Nephron (organoid): Measurements from ENCODE around the gene LRRC71.

Experiments
- H3K27ac Mint-ChIP-seq, 3 experiments: 2 replicates each; pipeline ENCODE4 v1.8.0; 2020; ENCODE audit warnings: mixed read lengths in 3 of 3, mild to moderate bottlenecking in 2 of 3, moderate library complexity in 1 of 3
- H3K27me3 Mint-ChIP-seq: 2 replicates; pipeline ENCODE4 v1.8.0; 2021; ENCODE audit warnings: low read depth, mild to moderate bottlenecking, moderate library complexity, mixed read lengths
- H3K36me3 Mint-ChIP-seq: 2 replicates; pipeline ENCODE4 v1.8.0; 2020; ENCODE audit warnings: low read depth, mixed read lengths
- H3K4me1 Mint-ChIP-seq: 2 replicates; pipeline ENCODE4 v1.8.0; 2020; ENCODE audit warnings: mixed read lengths
- H3K4me3 Mint-ChIP-seq, 3 experiments: 2 replicates each; pipeline ENCODE4 v1.8.0; 2020; ENCODE audit warnings: mild to moderate bottlenecking in 3 of 3, mixed read lengths in 3 of 3, moderate library complexity in 2 of 3
- H3K9me3 Mint-ChIP-seq: 2 replicates; pipeline ENCODE4 v1.8.0; 2020; ENCODE audit warnings: mixed read lengths
- TF ChIP-seq, protein P1 (sequence below), 3 experiments: fragments of 200-600 bp; sonication (generic); IDR thresholded peaks; one replicate each; pipeline ENCODE4 v1.5.0; 2021; ENCODE audit warnings: antibody characterized with exemption in 3 of 3; ENCODE audit not compliant: unreplicated experiment in 3 of 3

The LRRC71 gene

DNA sequence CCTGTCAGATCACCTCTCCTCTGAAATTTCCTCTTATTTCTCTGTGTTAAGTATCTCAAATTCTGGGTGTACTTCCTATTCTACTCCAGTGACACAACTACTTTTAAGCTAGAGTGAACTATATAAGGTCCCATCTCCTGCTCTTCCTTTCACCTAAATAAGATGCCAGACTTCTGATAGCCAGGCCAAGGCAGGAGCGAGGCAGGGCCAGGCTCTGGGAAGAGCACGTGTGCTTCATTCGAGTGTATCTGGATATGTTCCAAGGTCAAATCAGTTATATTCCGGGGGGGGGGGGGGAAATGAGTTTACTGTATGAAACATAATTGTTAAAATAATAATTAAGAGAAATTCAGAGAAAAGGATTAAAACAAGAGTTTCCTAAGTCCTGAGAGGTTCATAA is 60.1 kb downstream of the LRRC71 start:
- H3K4me3 Mint-ChIP-seq = no peak overlapping the region
- H3K9me3 Mint-ChIP-seq = no peaks in the 10 kb centered on the region
- TF ChIP-seq, protein P1, sequence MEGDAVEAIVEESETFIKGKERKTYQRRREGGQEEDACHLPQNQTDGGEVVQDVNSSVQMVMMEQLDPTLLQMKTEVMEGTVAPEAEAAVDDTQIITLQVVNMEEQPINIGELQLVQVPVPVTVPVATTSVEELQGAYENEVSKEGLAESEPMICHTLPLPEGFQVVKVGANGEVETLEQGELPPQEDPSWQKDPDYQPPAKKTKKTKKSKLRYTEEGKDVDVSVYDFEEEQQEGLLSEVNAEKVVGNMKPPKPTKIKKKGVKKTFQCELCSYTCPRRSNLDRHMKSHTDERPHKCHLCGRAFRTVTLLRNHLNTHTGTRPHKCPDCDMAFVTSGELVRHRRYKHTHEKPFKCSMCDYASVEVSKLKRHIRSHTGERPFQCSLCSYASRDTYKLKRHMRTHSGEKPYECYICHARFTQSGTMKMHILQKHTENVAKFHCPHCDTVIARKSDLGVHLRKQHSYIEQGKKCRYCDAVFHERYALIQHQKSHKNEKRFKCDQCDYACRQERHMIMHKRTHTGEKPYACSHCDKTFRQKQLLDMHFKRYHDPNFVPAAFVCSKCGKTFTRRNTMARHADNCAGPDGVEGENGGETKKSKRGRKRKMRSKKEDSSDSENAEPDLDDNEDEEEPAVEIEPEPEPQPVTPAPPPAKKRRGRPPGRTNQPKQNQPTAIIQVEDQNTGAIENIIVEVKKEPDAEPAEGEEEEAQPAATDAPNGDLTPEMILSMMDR (IDR thresholded peaks at IDR 0.05; ENCODE audit: unreplicated experiment in 3 of 3) = no peak
- no peaks in the 10 kb centered on the region for H3K4me1 Mint-ChIP-seq
- H3K27ac Mint-ChIP-seq = no peak overlapping the region
- H3K36me3 Mint-ChIP-seq = peaks cover 64% of the 10 kb centered on the region
- no peaks in the 10 kb centered on the region for H3K27me3 Mint-ChIP-seq
